Spleen (tissue), 7 donors: ENCODE data around the gene EXOC4.

ENCODE experiments used
- CTCF ChIP-seq, 11 experiments: fragments of 200-600 bp in 7 of 11; fragments of 450-650 bp in 4 of 11; sonication (generic) in 4 of 11; IDR thresholded peaks in 8 of 11; conservative IDR thresholded peaks in 3 of 11; 1 replicate in 7 of 11; 2 replicates in 4 of 11; pipeline versions ENCODE4 v1.4.0 to v1.8.0; 2016 to 2021; ENCODE audit warnings: antibody characterized with exemption in 11 of 11, inconsistent platforms in 4 of 11, mild to moderate bottlenecking in 1 of 11
- POLR2A ChIP-seq, 3 donors: fragments of 450-650 bp; IDR thresholded peaks; one replicate each; pipeline ENCODE4 v1.5.1; 2017; ENCODE audit warnings: antibody characterized with exemption in 3 of 3, mild to moderate bottlenecking in 1 of 3
- donor health status: DM: no; HTN: no; CAD: no; lungs with moderate emphysema.
- donor health status: DM: no; HTN: no; CAD: no.
- donor health status: DM: no; HTN: no; CAD: no.

- no peak for TF ChIP-seq CTCF (IDR thresholded peaks at IDR 0.05 in 8 of 11, conservative IDR thresholded peaks at IDR 0.05 in 3 of 11)
- TF ChIP-seq POLR2A (IDR thresholded peaks at IDR 0.05): no peak
These were observed 471.8 kb downstream of the EXOC4 start for GRCh38 chr7:133724694-133725093.
